Neural cell (in vitro differentiated cells): ENCODE results near the gene VPS54. TPM values are rescaled to one million over a fixed set of nuclear protein-coding genes. Genes with fewer than 3 reads are reported as not detected.

ENCODE experiments used
- H2AFZ ChIP-seq: fragments of 200-600, 300-800 bp; sonication (generic), shearing (Covaris generic); 2 replicates; pipeline ENCODE4 v1.6.0; 2014; ENCODE audit warnings: low read depth, mild to moderate bottlenecking, antibody characterized with exemption, low read length, moderate library complexity
- H3F3A ChIP-seq: fragments of 200-600 bp; shearing (Covaris generic); 2 replicates; pipeline ENCODE4 v1.6.1; 2016; ENCODE audit warnings: mild to moderate bottlenecking, moderate library complexity, mixed read lengths, antibody characterized with exemption, low read length; ENCODE audit not compliant: insufficient read depth, poor library complexity, severe bottlenecking
- H3K27ac ChIP-seq: fragments of 200-600, 300-800 bp; sonication (generic), shearing (Covaris generic); 2 replicates; pipeline ENCODE4 v1.5.1; 2014; ENCODE audit warnings: mild to moderate bottlenecking, low read length, moderate library complexity
- H3K27me3 ChIP-seq: fragments of 300-800, 200-600 bp; sonication (generic), shearing (Covaris generic); 2 replicates; pipeline ENCODE4 v1.6.0; 2014; ENCODE audit warnings: mild to moderate bottlenecking, low read depth, low read length, moderate library complexity; ENCODE audit not compliant: insufficient read depth
- H3K36me3 ChIP-seq: fragments of 300-800, 200-600 bp; sonication (generic), shearing (Covaris generic); 2 replicates; pipeline ENCODE4 v1.5.1; 2014; ENCODE audit warnings: mild to moderate bottlenecking, antibody characterized with exemption, low read length, moderate library complexity; ENCODE audit not compliant: insufficient read depth
- H3K4me2 ChIP-seq: fragments of 300-800, 200-600 bp; sonication (generic), shearing (Covaris generic); 2 replicates; pipeline ENCODE4 v1.6.0; 2014; ENCODE audit warnings: mild to moderate bottlenecking, low read length
- H3K4me3 ChIP-seq: fragments of 300-800, 200-600 bp; sonication (generic), shearing (Covaris generic); 2 replicates; pipeline ENCODE4 v1.5.1; 2014; ENCODE audit warnings: mild to moderate bottlenecking, low read length, moderate library complexity
- H3K79me2 ChIP-seq: fragments of 200-600 bp; shearing (Covaris generic); replicated peaks from 2 replicates; pipeline ENCODE4 v1.6.0; 2014; ENCODE audit warnings: mild to moderate bottlenecking, low read length, moderate library complexity; ENCODE audit not compliant: insufficient read depth
- H3K9ac ChIP-seq: fragments of 300-800, 200-600 bp; sonication (generic), shearing (Covaris generic); 2 replicates; pipeline ENCODE4 v1.6.1; 2016; ENCODE audit warnings: mild to moderate bottlenecking, low read length, mixed read lengths
- H3K9me2 ChIP-seq: fragments of 200-600 bp; shearing (Covaris generic); 2 replicates; pipeline ENCODE4 v1.6.1; 2016; ENCODE audit warnings: mild to moderate bottlenecking, low read length, mixed read lengths; ENCODE audit not compliant: insufficient read depth
- H3K9me3 ChIP-seq: fragments of 200-600, 300-800 bp; sonication (generic), shearing (Covaris generic); 2 replicates; pipeline ENCODE4 v1.6.1; 2016; ENCODE audit warnings: mild to moderate bottlenecking, mixed run types, low read length, moderate library complexity, mixed read lengths
- H4K20me1 ChIP-seq: fragments of 200-600 bp; shearing (Covaris generic); 2 replicates; pipeline ENCODE4 v1.6.1; 2016; ENCODE audit warnings: mild to moderate bottlenecking, mixed run types; ENCODE audit not compliant: insufficient read depth
- EP300 ChIP-seq: fragments of 450-650 bp; conservative IDR thresholded peaks from 2 replicates; pipeline ENCODE4 v1.6.1; 2014; ENCODE audit warnings: antibody characterized with exemption, mild to moderate bottlenecking, moderate library complexity; ENCODE audit not compliant: poor library complexity, severe bottlenecking
- EZH2 ChIP-seq: fragments of 200-600, 300-800 bp; shearing (Covaris generic), sonication (generic); IDR thresholded peaks from 2 replicates; pipeline ENCODE4 v1.6.1; 2014; ENCODE audit warnings: antibody characterized with exemption, low read length, borderline replicate concordance, mild to moderate bottlenecking; ENCODE audit not compliant: insufficient read depth, poor library complexity, severe bottlenecking
- MXI1 ChIP-seq: fragments of 450-650 bp; conservative IDR thresholded peaks from 2 replicates; pipeline ENCODE4 v1.6.1; 2014; ENCODE audit warnings: antibody characterized with exemption, mild to moderate bottlenecking; ENCODE audit not compliant: poor library complexity, severe bottlenecking
- POLR2AphosphoS5 ChIP-seq: IDR thresholded peaks from 2 replicates; pipeline ENCODE4 v1.6.1; 2012
- RAD21 ChIP-seq: fragments of 450-650 bp; conservative IDR thresholded peaks from 2 replicates; pipeline ENCODE4 v1.6.1; 2014; ENCODE audit warnings: antibody characterized with exemption, mild to moderate bottlenecking, moderate library complexity
- SMC3 ChIP-seq: fragments of 450-650 bp; conservative IDR thresholded peaks from 2 replicates; pipeline ENCODE4 v1.6.1; 2014; ENCODE audit warnings: antibody characterized with exemption, mild to moderate bottlenecking, moderate library complexity; ENCODE audit not compliant: poor library complexity
- TAF1 ChIP-seq: IDR thresholded peaks from 2 replicates; pipeline ENCODE4 v1.6.1; 2012; ENCODE audit warnings: low read depth
- polyA plus RNA-seq: library from polyadenylated mRNA; depleted of rRNA; stranded (reverse); fragments of >200 nt; gene quantifications from 2 replicates; pipeline ENCODE4 v1.2.3, GENCODE V29; 2014
- TF ChIP-seq, protein P1 (sequence below): IDR thresholded peaks from 2 replicates; pipeline ENCODE4 v1.6.1; 2012; ENCODE audit warnings: borderline replicate concordance
- TF ChIP-seq, protein P2 (sequence below): fragments of 450-650 bp; IDR thresholded peaks from 2 replicates; pipeline ENCODE4 v1.5.1; 2014; ENCODE audit warnings: antibody characterized with exemption, mild to moderate bottlenecking, moderate library complexity; ENCODE audit not compliant: poor library complexity, severe bottlenecking

VPS54 gene
- polyA plus RNA-seq, 1 donor from 2014 or later: 34.2 TPM

DNA sequence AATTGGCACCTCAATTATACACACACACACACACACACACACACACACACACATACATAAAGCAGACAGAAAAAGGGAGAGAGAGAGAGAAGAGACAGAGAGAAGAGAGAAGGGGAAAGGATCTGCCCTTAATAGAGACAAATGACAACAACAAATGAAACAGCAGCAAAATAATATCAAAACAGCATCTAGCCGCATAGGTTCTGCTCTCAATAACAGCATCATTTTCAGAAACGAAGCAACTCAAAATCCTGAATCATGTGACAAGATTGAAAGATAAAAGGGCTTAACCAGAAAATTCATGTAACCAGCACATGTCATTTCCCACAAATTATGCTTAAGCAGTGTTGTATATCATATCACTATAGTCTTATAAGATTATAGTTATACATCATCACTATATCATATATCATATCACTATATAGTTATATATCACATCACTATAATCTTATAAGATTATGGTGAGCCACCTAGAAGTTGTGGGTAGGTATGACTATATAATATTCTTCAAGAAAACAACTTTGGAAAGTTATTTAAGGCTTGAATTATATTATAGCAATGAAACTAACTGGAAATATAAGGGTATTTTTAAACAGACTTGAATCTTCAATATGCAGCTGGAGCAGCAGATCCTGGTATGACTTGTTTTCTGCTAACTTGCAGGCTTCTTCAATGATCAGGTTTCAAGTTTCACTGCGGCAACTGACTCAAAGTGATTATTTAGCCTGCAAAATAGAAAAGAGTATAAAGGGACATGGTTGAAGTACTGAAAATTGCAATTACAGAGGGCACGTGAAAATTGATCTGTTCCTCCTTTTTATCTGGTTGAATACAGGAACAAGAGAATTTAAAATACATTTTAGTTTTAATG, 16.1 kb upstream of the VPS54 start:
- no peaks in the 10 kb centered on the region for H3F3A ChIP-seq
- H3K4me2 ChIP-seq: no peak overlapping the region
- no peak overlapping the region for H2AFZ ChIP-seq
- H3K27ac ChIP-seq: no peak overlapping the region
- no peaks in the 10 kb centered on the region for H3K79me2 ChIP-seq
- H3K9ac ChIP-seq: no peak overlapping the region
- no peaks in the 10 kb centered on the region for H3K27me3 ChIP-seq
- H3K9me2 ChIP-seq: no peaks in the 10 kb centered on the region
- no peaks in the 10 kb centered on the region for H3K9me3 ChIP-seq
- no peaks in the 10 kb centered on the region for H3K36me3 ChIP-seq
- no peak overlapping the region for H3K4me3 ChIP-seq
- no peaks in the 10 kb centered on the region for H4K20me1 ChIP-seq
- TF ChIP-seq SMC3: no peak
- no peak for TF ChIP-seq POLR2AphosphoS5
- TF ChIP-seq, protein P1, sequence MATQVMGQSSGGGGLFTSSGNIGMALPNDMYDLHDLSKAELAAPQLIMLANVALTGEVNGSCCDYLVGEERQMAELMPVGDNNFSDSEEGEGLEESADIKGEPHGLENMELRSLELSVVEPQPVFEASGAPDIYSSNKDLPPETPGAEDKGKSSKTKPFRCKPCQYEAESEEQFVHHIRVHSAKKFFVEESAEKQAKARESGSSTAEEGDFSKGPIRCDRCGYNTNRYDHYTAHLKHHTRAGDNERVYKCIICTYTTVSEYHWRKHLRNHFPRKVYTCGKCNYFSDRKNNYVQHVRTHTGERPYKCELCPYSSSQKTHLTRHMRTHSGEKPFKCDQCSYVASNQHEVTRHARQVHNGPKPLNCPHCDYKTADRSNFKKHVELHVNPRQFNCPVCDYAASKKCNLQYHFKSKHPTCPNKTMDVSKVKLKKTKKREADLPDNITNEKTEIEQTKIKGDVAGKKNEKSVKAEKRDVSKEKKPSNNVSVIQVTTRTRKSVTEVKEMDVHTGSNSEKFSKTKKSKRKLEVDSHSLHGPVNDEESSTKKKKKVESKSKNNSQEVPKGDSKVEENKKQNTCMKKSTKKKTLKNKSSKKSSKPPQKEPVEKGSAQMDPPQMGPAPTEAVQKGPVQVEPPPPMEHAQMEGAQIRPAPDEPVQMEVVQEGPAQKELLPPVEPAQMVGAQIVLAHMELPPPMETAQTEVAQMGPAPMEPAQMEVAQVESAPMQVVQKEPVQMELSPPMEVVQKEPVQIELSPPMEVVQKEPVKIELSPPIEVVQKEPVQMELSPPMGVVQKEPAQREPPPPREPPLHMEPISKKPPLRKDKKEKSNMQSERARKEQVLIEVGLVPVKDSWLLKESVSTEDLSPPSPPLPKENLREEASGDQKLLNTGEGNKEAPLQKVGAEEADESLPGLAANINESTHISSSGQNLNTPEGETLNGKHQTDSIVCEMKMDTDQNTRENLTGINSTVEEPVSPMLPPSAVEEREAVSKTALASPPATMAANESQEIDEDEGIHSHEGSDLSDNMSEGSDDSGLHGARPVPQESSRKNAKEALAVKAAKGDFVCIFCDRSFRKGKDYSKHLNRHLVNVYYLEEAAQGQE: no peak
- TF ChIP-seq, protein P2, sequence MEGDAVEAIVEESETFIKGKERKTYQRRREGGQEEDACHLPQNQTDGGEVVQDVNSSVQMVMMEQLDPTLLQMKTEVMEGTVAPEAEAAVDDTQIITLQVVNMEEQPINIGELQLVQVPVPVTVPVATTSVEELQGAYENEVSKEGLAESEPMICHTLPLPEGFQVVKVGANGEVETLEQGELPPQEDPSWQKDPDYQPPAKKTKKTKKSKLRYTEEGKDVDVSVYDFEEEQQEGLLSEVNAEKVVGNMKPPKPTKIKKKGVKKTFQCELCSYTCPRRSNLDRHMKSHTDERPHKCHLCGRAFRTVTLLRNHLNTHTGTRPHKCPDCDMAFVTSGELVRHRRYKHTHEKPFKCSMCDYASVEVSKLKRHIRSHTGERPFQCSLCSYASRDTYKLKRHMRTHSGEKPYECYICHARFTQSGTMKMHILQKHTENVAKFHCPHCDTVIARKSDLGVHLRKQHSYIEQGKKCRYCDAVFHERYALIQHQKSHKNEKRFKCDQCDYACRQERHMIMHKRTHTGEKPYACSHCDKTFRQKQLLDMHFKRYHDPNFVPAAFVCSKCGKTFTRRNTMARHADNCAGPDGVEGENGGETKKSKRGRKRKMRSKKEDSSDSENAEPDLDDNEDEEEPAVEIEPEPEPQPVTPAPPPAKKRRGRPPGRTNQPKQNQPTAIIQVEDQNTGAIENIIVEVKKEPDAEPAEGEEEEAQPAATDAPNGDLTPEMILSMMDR: no peak
- TF ChIP-seq EP300: no peak

DNA sequence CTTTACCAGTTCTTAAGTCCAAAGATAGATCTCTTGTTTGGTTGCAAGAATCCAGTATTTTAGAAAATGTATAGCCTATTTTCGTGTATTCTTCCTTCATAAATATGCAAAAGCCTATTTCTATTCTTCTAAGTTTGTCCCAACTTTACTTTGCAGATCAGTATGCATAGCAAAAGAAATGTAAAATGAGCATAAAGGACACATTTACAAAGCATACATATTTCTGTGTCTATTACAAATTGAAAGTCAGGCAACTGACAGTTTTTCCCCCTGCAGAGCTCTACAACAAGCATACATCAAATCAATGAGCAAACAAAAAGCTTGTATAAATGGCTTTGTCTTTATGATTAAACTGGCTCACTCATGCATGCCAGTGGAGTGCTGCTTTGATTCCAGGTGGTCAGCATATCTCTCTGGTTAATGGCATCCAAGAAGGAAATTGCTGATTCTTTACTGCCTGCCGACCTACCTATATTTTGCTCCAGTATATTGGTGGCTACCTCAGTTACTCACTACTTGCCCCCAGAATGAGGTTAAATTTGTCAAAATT, 10.0 kb upstream of the VPS54 start:
- Histone ChIP-seq H3K36me3 (no peaks in the 10 kb centered on the region), H3F3A (no peaks in the 10 kb centered on the region), H3K27me3 (no peaks in the 10 kb centered on the region), H3K4me2 (no peak overlapping the region), H3K79me2 (no peaks in the 10 kb centered on the region), H3K27ac (no peak overlapping the region), H4K20me1 (no peaks in the 10 kb centered on the region), H3K9me3 (no peaks in the 10 kb centered on the region), H2AFZ (no peak overlapping the region), H3K9me2 (no peaks in the 10 kb centered on the region), H3K9ac (no peak overlapping the region), H3K4me3 (no peak overlapping the region)
- no peak for TF ChIP-seq EZH2
- TF ChIP-seq EP300: no peak
- TF ChIP-seq SMC3: no peak
- TF ChIP-seq, protein P1: no peak
- TF ChIP-seq, protein P2: no peak
- no peak for TF ChIP-seq POLR2AphosphoS5
- TF ChIP-seq TAF1: no peak
- TF ChIP-seq MXI1: no peak
- no peak for TF ChIP-seq RAD21
